Subcutaneous adipose tissue (tissue), 4 donors: ENCODE measurements around the gene SOWAHC. TPM values are rescaled to one million over a fixed set of nuclear protein-coding genes. Genes with fewer than 3 reads are reported as not detected.

Experiments used
- CTCF ChIP-seq: fragments of 450-650 bp; IDR thresholded peaks from one replicate; pipeline ENCODE4 v1.5.1; 2016; ENCODE audit warnings: low read depth, mild to moderate bottlenecking, control low read depth, antibody characterized with exemption, moderate library complexity
- total RNA-seq, 4 donors: library from RNA; depleted of rRNA; stranded (reverse); fragments of >200 nt; gene quantifications; one replicate each; pipeline ENCODE4 v1.1.0, GENCODE V29; 2016

Gene SOWAHC
- total RNA-seq, 4 donors from 2014 or later, result 9.0 to 14.6 (median 11.3) TPM

- TF ChIP-seq CTCF, result no peak
Measured at GRCh38 chr2:109594246-109594885, 19.8 kb upstream of the SOWAHC start.

GRCh38 chr2:109595644-109596043 is 18.5 kb upstream of the SOWAHC start:
- no peak for TF ChIP-seq CTCF

GRCh38 chr2:109597283-109597682 is 16.9 kb upstream of the SOWAHC start:
- no peak for TF ChIP-seq CTCF

- TF ChIP-seq CTCF, result no peak
Measured at GRCh38 chr2:109601783-109602182, 12.4 kb upstream of the SOWAHC start.

GRCh38 chr2:109602617-109603188 is 11.5 kb upstream of the SOWAHC start:
- no peak for TF ChIP-seq CTCF

- TF ChIP-seq CTCF, result no peak
Measured at GRCh38 chr2:109604597-109604996, 9.6 kb upstream of the SOWAHC start.

- no peak for TF ChIP-seq CTCF
Measured at GRCh38 chr2:109607766-109608165, 6.4 kb upstream of the SOWAHC start.
